HepG2 (cell line): Measurements from ENCODE around the gene SLC48A1. TPM values are rescaled to one million over a fixed set of nuclear protein-coding genes. Genes with fewer than 3 reads are reported as not detected.
A peak's percentile ranks its signal among the peaks of the same experiment; 100 is the strongest.

Source experiments
- CBX2 ChIP-seq, 2 experiments: fragments of 200-600 bp in 1 of 2; sonication (generic); formaldehyde crosslinking in 1 of 2; IDR thresholded peaks; 2 replicates each; pipeline versions ENCODE4 v1.7.0 to v1.8.1; 2018 to 2022; ENCODE audit warnings: low read depth in 2 of 2, low read length in 1 of 2, mild to moderate bottlenecking in 1 of 2, missing genetic modification reagents in 1 of 2
- CHD2 ChIP-seq: IDR thresholded peaks from 2 replicates; pipeline ENCODE4 v1.6.1; 2011; ENCODE audit warnings: low read depth, low read length, improper control_type of control experiment
- DPF2 ChIP-seq: sonication (generic); formaldehyde crosslinking; IDR thresholded peaks from 2 replicates; pipeline ENCODE4 v1.4.0; 2020; ENCODE audit warnings: mild to moderate bottlenecking, low read depth, missing genetic modification reagents, borderline replicate concordance
- MTA1 ChIP-seq: sonication (generic); formaldehyde crosslinking; IDR thresholded peaks from 2 replicates; pipeline ENCODE4 v1.4.0; 2020; ENCODE audit warnings: missing genetic modification reagents, mild to moderate bottlenecking, borderline replicate concordance
- NFKB2 ChIP-seq: sonication (generic); formaldehyde crosslinking; IDR thresholded peaks from 2 replicates; pipeline ENCODE4 v1.4.0; 2020; ENCODE audit warnings: missing genetic modification reagents, borderline replicate concordance
- NR2F2 ChIP-seq: IDR thresholded peaks from 2 replicates; pipeline ENCODE4 v1.6.1; 2012; ENCODE audit warnings: low read depth, inconsistent platforms, borderline replicate concordance
- NR2F6 ChIP-seq, 2 experiments: IDR thresholded peaks; 2 replicates each; pipeline ENCODE4 v1.6.1; 2016; ENCODE audit warnings: antibody characterized with exemption in 1 of 2, mild to moderate bottlenecking in 1 of 2
- PCBP2 ChIP-seq: fragments of 200-400 bp; formaldehyde crosslinking; optimal IDR thresholded peaks from 2 replicates; pipeline ENCODE3; 2018; ENCODE audit warnings: low read length, low read depth; ENCODE audit not compliant: poor library complexity, severe bottlenecking
- RXRA ChIP-seq: sonication (generic); formaldehyde crosslinking; IDR thresholded peaks from 2 replicates; pipeline ENCODE4 v1.5.1; 2020; ENCODE audit warnings: missing genetic modification reagents
- SETDB1 ChIP-seq: sonication (generic); formaldehyde crosslinking; IDR thresholded peaks from 2 replicates; pipeline ENCODE4 v1.5.1; 2020; ENCODE audit warnings: missing genetic modification reagents, mild to moderate bottlenecking, borderline replicate concordance
- SNAPC5 ChIP-seq: sonication (generic); formaldehyde crosslinking; IDR thresholded peaks from 2 replicates; pipeline ENCODE4 v1.8.1; 2023; ENCODE audit warnings: mild to moderate bottlenecking, missing genetic modification reagents, borderline replicate concordance
- TOPORS ChIP-seq: sonication (generic); formaldehyde crosslinking; IDR thresholded peaks from 2 replicates; pipeline ENCODE4 v1.8.0; 2023; ENCODE audit warnings: mild to moderate bottlenecking, missing genetic modification reagents
- TRAFD1 ChIP-seq: sonication (generic); formaldehyde crosslinking; IDR thresholded peaks from 2 replicates; pipeline ENCODE4 v1.5.1; 2020; ENCODE audit warnings: missing genetic modification reagents, mild to moderate bottlenecking, borderline replicate concordance
- ZNF101 ChIP-seq: sonication (generic); formaldehyde crosslinking; IDR thresholded peaks from 2 replicates; pipeline ENCODE4 v1.4.0; 2020; ENCODE audit warnings: mild to moderate bottlenecking, low read depth, missing genetic modification reagents, borderline replicate concordance
- ZNF24 ChIP-seq: fragments of 450-650 bp; IDR thresholded peaks from 2 replicates; pipeline ENCODE4 v1.6.1; 2017; ENCODE audit warnings: antibody characterized with exemption, mild to moderate bottlenecking
- ZNF619 ChIP-seq: sonication (generic); formaldehyde crosslinking; IDR thresholded peaks from 2 replicates; pipeline ENCODE4 v1.4.0; 2020; ENCODE audit warnings: mild to moderate bottlenecking, missing genetic modification reagents
- ZNF792 ChIP-seq: IDR thresholded peaks from 2 replicates; pipeline ENCODE4 v1.6.1; 2016
- polyA plus RNA-seq, 8 experiments: library from polyadenylated mRNA; depleted of rRNA in 3 of 8; stranded (reverse) in 7 of 8; unstranded in 1 of 8; fragments of >200 nt; fragmentation: Illumina TruSeq in 4 of 8; extraction: Trizol in 4 of 8; gene quantifications; 2 replicates each; pipeline versions ENCODE4 v1.2.1 to v1.2.3, GENCODE V29; 2011 to 2016; ENCODE audit warnings: low read depth in 4 of 8, missing spikeins in 1 of 8, mixed read lengths in 1 of 8; ENCODE audit not compliant: insufficient read depth in 1 of 8
- total RNA-seq, 5 experiments: library from RNA; depleted of rRNA; stranded (reverse); fragments of >200 nt; fragmentation: Illumina TruSeq; extraction: Trizol; gene quantifications; 2 replicates each; pipeline ENCODE4 v1.2.3, GENCODE V29; 2016; ENCODE audit warnings: low read depth in 1 of 5
- TF ChIP-seq, protein P1 (sequence below): sonication (generic); formaldehyde crosslinking; IDR thresholded peaks from 2 replicates; pipeline ENCODE4 v1.4.0; 2020; ENCODE audit warnings: low read depth, mild to moderate bottlenecking, missing genetic modification reagents
- TF ChIP-seq, protein P2 (sequence below): sonication (generic); formaldehyde crosslinking; IDR thresholded peaks from 2 replicates; pipeline ENCODE4 v1.8.1; 2022; ENCODE audit warnings: mild to moderate bottlenecking, missing genetic modification reagents
- TF ChIP-seq, protein P3 (sequence below): IDR thresholded peaks from 2 replicates; pipeline ENCODE4 v1.6.1; 2016
- TF ChIP-seq, protein P4 (sequence below): sonication (generic); formaldehyde crosslinking; IDR thresholded peaks from 2 replicates; pipeline ENCODE4 v1.5.1; 2020; ENCODE audit warnings: missing genetic modification reagents, mild to moderate bottlenecking, borderline replicate concordance

Gene SLC48A1
- total and polyA plus RNA-seq, 2 of the 13 experiments (the other 11 are each of a cell fraction or from before 2014, with no cell fraction given) = 2.2 to 3.7 TPM

GRCh38 chr12:47820631-47821345, 47.8 kb downstream of the SLC48A1 start (continued):
- no peak for TF ChIP-seq TRAFD1 (CRISPR knock-in tag)
- TF ChIP-seq SNAPC5 = no peak
- no peak for TF ChIP-seq ZNF792 (CRISPR knock-in tag)
- no peak for TF ChIP-seq NFKB2 (CRISPR knock-in tag)
- no peak for TF ChIP-seq RXRA (CRISPR knock-in tag)
- no peak for TF ChIP-seq ZNF24
- TF ChIP-seq ZNF619 = no peak
- TF ChIP-seq, protein P1, sequence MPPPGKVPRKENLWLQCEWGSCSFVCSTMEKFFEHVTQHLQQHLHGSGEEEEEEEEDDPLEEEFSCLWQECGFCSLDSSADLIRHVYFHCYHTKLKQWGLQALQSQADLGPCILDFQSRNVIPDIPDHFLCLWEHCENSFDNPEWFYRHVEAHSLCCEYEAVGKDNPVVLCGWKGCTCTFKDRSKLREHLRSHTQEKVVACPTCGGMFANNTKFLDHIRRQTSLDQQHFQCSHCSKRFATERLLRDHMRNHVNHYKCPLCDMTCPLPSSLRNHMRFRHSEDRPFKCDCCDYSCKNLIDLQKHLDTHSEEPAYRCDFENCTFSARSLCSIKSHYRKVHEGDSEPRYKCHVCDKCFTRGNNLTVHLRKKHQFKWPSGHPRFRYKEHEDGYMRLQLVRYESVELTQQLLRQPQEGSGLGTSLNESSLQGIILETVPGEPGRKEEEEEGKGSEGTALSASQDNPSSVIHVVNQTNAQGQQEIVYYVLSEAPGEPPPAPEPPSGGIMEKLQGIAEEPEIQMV (CRISPR knock-in tag) = no peak
- peak; percentile 87 for TF ChIP-seq PCBP2
- peak; percentile 73 for TF ChIP-seq NR2F6 (IDR thresholded peaks at IDR 0.05)
- TF ChIP-seq NR2F6 (CRISPR knock-in tag; IDR thresholded peaks at IDR 0.05) = peak; percentile 73
- TF ChIP-seq MTA1 (CRISPR knock-in tag) = 0 out of 2 replicates have a peak, but pooled peaks have one; percentile 36
- TF ChIP-seq NR2F2 = peak; percentile 30; the same call in 1 of the 2 replicates
- no peak for TF ChIP-seq CBX2 (IDR thresholded peaks at IDR 0.05; ENCODE audit: low read depth, low read length)
- TF ChIP-seq CBX2 (CRISPR knock-in tag; IDR thresholded peaks at IDR 0.05; ENCODE audit: low read depth) = no peak
- TF ChIP-seq DPF2 (CRISPR knock-in tag) = no peak
- TF ChIP-seq SETDB1 (CRISPR knock-in tag) = no peak
- TF ChIP-seq CHD2 = no peak
- TF ChIP-seq, protein P2, sequence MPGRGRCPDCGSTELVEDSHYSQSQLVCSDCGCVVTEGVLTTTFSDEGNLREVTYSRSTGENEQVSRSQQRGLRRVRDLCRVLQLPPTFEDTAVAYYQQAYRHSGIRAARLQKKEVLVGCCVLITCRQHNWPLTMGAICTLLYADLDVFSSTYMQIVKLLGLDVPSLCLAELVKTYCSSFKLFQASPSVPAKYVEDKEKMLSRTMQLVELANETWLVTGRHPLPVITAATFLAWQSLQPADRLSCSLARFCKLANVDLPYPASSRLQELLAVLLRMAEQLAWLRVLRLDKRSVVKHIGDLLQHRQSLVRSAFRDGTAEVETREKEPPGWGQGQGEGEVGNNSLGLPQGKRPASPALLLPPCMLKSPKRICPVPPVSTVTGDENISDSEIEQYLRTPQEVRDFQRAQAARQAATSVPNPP (CRISPR knock-in tag) = no peak
- no peak for TF ChIP-seq TOPORS (CRISPR knock-in tag)
- no peak for TF ChIP-seq ZNF101 (CRISPR knock-in tag)
- TF ChIP-seq, protein P3, sequence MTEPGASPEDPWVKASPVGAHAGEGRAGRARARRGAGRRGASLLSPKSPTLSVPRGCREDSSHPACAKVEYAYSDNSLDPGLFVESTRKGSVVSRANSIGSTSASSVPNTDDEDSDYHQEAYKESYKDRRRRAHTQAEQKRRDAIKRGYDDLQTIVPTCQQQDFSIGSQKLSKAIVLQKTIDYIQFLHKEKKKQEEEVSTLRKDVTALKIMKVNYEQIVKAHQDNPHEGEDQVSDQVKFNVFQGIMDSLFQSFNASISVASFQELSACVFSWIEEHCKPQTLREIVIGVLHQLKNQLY (CRISPR knock-in tag) = no peak
- TF ChIP-seq, protein P4, sequence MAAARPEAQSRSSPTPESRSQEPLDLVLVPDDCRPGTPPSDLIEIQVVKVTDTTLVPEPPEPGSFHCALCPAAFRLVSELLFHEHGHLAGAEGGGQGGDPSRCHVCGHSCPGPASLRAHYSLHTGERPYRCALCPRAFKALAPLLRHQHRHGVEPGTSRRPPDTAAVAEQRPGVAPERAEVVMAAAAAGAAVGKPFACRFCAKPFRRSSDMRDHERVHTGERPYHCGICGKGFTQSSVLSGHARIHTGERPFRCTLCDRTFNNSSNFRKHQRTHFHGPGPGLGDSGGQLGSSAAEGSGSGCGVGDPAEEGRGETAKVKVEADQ (CRISPR knock-in tag) = no peak
